T-helper 17 cell (primary cell): ENCODE measurements around the gene BARX1. TPM values are rescaled to one million over a fixed set of nuclear protein-coding genes. Genes with fewer than 3 reads are reported as not detected.

Experiments used
- ATAC-seq: fragments of 150-1000 bp; cut with Tn5 transposase; 2 replicates; pipeline ENCODE4 v1.10.0; 2021; ENCODE audit warnings: mild to moderate bottlenecking, moderate library complexity
- DNase-seq, 3 donors: peaks; one replicate each; pipeline versions ENCODE4 v3.0.0 to v3.0.0-alpha.2; 2020 to 2021
- H3K9me3 ChIP-seq: one replicate; pipeline ENCODE4 v1.7.0; 2013; ENCODE audit warnings: low read length, mild to moderate bottlenecking; ENCODE audit not compliant: control insufficient read depth, poor library complexity, severe bottlenecking
- H3K27ac Mint-ChIP-seq: one replicate; pipeline ENCODE4 v1.8.0; 2022; ENCODE audit warnings: mild to moderate bottlenecking, moderate library complexity, mixed read lengths
- H3K27me3 Mint-ChIP-seq: one replicate; pipeline ENCODE4 v1.8.0; 2022; ENCODE audit warnings: mixed read lengths
- H3K36me3 Mint-ChIP-seq: one replicate; pipeline ENCODE4 v1.8.0; 2022; ENCODE audit warnings: low read depth, mixed read lengths
- H3K4me1 Mint-ChIP-seq: one replicate; pipeline ENCODE4 v1.8.0; 2022; ENCODE audit warnings: mild to moderate bottlenecking, mixed read lengths
- H3K4me3 Mint-ChIP-seq: one replicate; pipeline ENCODE4 v1.8.0; 2022; ENCODE audit warnings: mild to moderate bottlenecking, moderate library complexity, mixed read lengths
- total RNA-seq, 4 donors: library from RNA in 2 of 4; stranded (reverse) in 2 of 4; gene quantifications; one replicate each; pipeline ENCODE4 v1.2.3 and lab custom pipeline; 2022 to 2026

Gene BARX1, protein sequence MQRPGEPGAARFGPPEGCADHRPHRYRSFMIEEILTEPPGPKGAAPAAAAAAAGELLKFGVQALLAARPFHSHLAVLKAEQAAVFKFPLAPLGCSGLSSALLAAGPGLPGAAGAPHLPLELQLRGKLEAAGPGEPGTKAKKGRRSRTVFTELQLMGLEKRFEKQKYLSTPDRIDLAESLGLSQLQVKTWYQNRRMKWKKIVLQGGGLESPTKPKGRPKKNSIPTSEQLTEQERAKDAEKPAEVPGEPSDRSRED
- total RNA-seq (not detected), total RNA-seq (lab: John Stamatoyannopoulos, UW) (0 to 0.08 reads per million in 2 donors)

DNA sequence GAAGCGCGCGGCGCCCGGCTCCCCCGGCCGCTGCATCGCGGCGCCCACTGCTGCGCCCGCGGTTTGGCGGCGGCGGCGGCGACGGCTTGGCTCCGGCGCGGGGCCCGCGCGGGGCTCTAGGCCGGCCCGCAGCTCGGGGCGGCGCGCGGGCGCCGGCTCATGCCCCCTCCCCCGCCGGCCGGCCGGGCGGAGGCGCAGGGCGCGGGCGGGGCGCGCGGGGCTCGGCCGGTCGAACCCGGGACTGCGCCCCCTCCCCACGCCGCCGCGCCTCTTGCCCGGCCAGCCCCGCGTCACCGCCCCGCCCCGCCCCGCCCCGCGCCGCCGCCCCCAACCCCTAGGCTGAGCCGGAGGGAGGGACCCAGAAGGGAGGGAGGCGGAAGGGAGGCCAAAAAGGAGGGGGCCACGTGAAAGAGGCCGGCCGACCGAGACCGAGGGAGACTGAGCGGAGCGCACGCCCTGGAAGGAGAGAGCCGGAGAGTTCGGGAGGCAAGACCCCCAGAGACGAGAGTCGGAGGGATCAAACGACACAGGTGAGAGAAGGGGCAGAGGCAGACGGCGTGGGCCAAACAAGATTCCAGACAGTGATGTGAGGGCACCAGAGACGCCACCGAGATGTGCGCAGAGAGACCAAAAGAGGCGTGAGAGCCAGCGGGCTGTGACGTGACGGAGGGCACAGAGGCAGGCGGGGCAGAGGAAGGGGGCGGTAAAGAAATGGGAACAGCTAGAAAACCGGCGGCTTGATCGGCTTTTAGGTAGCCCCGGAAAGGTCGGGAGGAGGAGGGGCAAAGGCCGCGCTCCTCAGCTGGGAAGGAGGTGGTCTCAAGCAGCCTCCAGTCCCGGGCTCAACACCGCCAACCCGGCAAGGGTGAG is at the start of gene BARX1:
TSS of gene BARX1 (minus strand) at position 245 of the 870 bp plus-strand sequence. CDS start at position 36, 209 bp downstream.
- Mint-ChIP-seq H3K27ac (no peak within 1 kb of the TSS), H3K36me3 (peaks cover 5% of the 10 kb centered on the region), H3K27me3 (peaks cover 73% of the 10 kb centered on the region), H3K4me3 (peak within 1 kb of the TSS; percentile 86), H3K4me1 (peaks cover 34% of the 10 kb centered on the region)
- no peaks in the 10 kb centered on the region for H3K9me3 ChIP-seq
- DNase-seq (no peak), ATAC-seq (peak; percentile 64)

DNA sequence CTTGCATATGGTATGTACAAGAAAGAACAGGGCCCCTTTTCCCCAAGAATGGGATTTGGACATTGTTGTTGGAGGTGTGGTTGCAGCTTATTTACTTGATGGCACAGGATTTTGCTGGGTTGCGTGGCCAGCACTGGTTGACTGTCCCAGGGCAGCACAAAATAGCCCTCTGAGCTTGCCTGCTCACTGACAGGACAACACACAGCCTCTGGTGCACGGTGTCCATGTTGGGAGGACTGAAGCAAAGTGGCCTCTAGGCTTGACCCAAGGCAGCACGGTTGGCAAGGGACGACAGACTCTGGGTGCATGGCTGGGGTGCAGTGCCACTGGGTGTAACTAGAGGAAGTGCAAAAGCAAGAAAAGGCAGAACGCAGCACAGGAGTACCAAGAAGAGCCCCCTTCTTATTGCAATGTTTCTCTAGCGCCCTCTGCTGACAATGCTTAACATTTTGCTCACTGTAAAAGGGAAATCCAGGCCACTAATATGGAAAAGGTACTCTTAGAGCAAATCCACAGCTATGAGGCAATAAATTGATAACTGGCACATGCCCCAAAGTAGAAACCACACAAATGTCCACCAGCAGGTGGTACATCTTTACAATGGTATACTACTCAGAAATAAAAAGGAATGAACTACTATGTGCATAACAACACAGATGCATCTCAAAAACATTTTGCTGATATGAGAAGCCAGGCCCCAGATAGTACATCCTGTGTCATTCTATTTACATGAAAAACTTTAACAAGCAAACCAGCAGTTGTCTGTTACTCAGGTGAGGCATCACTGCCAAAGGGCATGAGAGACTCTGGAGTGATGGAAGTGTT is 47.4 kb upstream of the BARX1 start:
- no peak overlapping the region for H3K4me3 Mint-ChIP-seq
- peaks cover 2% of the 10 kb centered on the region for H3K36me3 Mint-ChIP-seq
- peaks cover 2% of the 10 kb centered on the region for H3K4me1 Mint-ChIP-seq
- H3K9me3 ChIP-seq: no peaks in the 10 kb centered on the region
- ATAC-seq (no peak), DNase-seq (peak in 1 of 3 donors; percentile 7)
- no peak overlapping the region for H3K27ac Mint-ChIP-seq
- peaks cover 44% of the 10 kb centered on the region for H3K27me3 Mint-ChIP-seq

DNA sequence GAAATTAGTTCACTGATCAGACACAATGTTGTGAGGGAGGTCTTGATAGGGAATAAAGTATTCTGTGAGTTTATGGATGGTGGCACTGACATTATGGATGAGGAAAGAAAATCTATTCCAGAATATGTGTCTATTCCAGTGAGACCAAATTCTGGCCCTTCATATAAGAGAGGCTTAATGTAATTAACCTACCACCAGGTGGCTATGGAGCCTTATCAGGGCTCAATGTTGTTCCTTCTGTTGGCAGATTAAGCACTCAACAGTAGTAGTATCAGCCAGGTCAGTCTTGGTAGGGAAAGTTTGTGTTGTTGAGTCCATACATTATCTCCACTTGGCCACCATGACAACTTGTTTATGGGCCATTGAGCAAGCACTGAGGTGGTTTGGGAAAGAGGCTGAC is 41.7 kb upstream of the BARX1 start:
- Mint-ChIP-seq H3K27me3 (peaks cover 14% of the 10 kb centered on the region), H3K27ac (no peak overlapping the region), H3K4me3 (no peak overlapping the region), H3K4me1 (no peaks in the 10 kb centered on the region), H3K36me3 (no peaks in the 10 kb centered on the region)
- ATAC-seq: no peak
- no peak for DNase-seq
- no peaks in the 10 kb centered on the region for H3K9me3 ChIP-seq

DNA sequence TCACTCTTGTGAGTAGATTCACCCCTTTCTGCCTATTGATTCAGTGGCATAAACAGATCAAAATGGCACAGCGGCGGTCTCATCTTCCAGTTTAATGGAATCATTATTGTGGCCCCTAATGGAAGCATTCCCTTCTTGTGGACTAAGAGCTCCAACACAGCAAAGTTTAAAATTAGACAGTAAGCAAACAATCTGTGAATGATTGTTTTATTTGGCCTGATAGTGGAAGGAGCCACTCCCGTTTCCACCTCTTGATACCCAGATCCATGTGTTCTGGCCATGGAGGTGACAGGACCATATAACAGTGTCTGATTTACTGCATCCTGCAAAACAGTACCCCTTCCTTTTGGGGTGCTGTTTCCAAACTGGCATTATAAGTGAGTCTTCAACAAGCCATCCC is 41.2 kb upstream of the BARX1 start:
- H3K27me3 Mint-ChIP-seq: peaks cover 14% of the 10 kb centered on the region
- no peaks in the 10 kb centered on the region for H3K36me3 Mint-ChIP-seq
- no peak overlapping the region for H3K4me3 Mint-ChIP-seq
- DNase-seq: no peak
- no peaks in the 10 kb centered on the region for H3K9me3 ChIP-seq
- no peak for ATAC-seq
- no peak overlapping the region for H3K27ac Mint-ChIP-seq
- H3K4me1 Mint-ChIP-seq: no peaks in the 10 kb centered on the region

DNA sequence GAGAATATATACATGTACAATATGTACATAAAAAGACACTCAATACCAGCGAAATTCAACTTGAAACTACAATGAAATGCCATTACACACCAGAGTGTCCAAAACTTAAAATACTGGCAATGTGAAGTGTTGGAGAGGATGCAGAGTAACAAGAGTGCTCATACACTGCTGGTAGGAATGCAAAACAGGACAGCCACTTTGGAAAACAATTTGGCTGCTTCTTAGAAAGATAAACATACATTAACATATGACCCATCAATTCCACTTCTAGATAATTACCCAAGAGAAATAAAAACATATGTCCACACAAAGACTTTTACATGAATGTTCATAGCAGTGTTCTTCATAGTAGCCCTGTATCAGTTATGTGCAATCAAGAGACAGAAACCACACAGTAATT is 39.4 kb upstream of the BARX1 start:
- Mint-ChIP-seq H3K4me3 (no peak overlapping the region), H3K27ac (no peak overlapping the region), H3K27me3 (peaks cover 14% of the 10 kb centered on the region), H3K4me1 (no peaks in the 10 kb centered on the region), H3K36me3 (no peaks in the 10 kb centered on the region)
- H3K9me3 ChIP-seq: no peaks in the 10 kb centered on the region
- no peak for DNase-seq
- ATAC-seq: no peak

DNA sequence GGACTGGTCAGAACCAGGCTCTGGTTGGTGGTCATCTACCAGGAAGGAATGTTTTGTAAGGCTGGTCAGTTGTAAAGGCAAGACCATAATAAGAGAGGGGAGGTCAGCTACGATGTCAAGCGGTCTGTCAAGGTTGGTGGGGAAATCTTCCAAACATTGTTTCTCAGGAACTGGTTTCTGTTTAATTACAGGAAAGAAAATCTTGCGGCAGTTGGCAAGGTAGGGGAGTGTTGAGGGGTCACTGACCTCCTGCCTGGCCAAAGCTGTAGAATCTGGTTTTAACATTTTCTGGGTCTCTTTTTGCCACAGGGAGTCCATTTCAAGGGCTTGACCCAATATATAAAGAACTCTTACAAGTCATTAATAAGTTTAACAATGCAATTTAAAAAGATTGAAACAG is 39.0 kb upstream of the BARX1 start:
- no peak overlapping the region for H3K4me3 Mint-ChIP-seq
- H3K27ac Mint-ChIP-seq: no peak overlapping the region
- DNase-seq (no peak), ATAC-seq (no peak)
- no peaks in the 10 kb centered on the region for H3K4me1 Mint-ChIP-seq
- H3K9me3 ChIP-seq: no peaks in the 10 kb centered on the region
- H3K27me3 Mint-ChIP-seq: peaks cover 14% of the 10 kb centered on the region
- H3K36me3 Mint-ChIP-seq: no peaks in the 10 kb centered on the region

DNA sequence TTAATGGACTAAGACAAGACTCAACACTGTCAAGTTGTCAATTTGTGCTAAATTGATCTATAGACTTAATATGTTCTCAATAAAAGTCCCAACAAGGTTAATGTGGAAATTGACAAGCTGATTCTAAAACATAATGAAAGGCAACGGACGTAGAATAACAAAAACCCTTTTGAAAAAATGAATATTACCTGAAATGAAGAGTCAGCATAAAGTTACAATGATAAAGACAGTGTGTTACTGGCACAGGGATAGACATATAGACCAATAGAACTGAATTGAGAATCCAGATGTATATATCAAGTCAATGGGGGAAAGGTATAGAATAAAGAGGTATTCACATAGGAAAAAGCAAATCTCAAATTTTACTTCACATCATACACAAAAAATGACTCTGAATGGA is 37.7 kb upstream of the BARX1 start:
- H3K9me3 ChIP-seq: peaks cover 3% of the 10 kb centered on the region
- H3K36me3 Mint-ChIP-seq: no peaks in the 10 kb centered on the region
- no peaks in the 10 kb centered on the region for H3K4me1 Mint-ChIP-seq
- DNase-seq: no peak
- no peak overlapping the region for H3K4me3 Mint-ChIP-seq
- H3K27me3 Mint-ChIP-seq: peaks cover 14% of the 10 kb centered on the region
- no peak for ATAC-seq
- H3K27ac Mint-ChIP-seq: no peak overlapping the region

DNA sequence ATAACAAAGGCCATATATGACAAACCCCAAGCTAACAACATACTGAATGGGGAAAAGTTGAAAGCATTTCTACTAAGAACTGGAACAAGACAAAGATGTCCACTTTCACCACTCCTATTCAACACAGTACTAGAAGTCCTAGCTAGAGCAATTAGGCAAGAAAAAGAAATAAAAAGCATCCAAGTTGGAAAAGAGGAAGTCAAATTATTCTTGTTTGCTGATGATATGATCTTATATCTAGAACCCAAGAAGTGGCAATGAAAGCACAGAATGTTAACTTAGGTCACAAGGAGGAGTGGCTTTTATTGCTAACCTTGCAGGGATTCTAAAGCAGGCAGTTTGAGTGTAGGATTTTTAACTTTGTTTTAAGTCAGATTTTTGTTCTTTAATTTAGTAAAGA is 35.3 kb upstream of the BARX1 start:
- Mint-ChIP-seq H3K4me3 (no peak overlapping the region), H3K27ac (no peak overlapping the region), H3K36me3 (peaks cover 2% of the 10 kb centered on the region), H3K4me1 (no peaks in the 10 kb centered on the region), H3K27me3 (peaks cover 14% of the 10 kb centered on the region)
- no peak for ATAC-seq
- no peak for DNase-seq
- H3K9me3 ChIP-seq: peaks cover 5% of the 10 kb centered on the region

DNA sequence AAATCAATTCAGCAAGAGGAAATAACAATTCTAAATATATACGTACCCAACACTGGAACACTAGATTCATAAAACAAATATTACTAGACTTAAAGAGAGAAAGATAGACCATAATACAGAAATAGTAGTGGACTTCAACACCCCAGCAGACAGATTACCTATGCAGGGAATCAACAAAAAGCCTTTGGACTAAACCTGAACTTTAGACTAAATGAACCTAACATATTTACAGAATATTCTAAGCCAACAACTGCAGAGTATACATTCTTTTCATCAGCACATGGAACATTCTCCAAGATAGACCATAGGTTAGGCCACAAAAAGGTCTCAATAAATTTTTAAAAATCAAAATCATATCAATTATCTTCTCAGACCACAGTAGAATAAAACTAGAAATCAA is 32.9 kb upstream of the BARX1 start:
- Mint-ChIP-seq H3K36me3 (peaks cover 2% of the 10 kb centered on the region), H3K27me3 (peaks cover 5% of the 10 kb centered on the region), H3K27ac (no peak overlapping the region), H3K4me1 (no peaks in the 10 kb centered on the region), H3K4me3 (no peak overlapping the region)
- peaks cover 5% of the 10 kb centered on the region for H3K9me3 ChIP-seq
- DNase-seq (no peak), ATAC-seq (no peak)

DNA sequence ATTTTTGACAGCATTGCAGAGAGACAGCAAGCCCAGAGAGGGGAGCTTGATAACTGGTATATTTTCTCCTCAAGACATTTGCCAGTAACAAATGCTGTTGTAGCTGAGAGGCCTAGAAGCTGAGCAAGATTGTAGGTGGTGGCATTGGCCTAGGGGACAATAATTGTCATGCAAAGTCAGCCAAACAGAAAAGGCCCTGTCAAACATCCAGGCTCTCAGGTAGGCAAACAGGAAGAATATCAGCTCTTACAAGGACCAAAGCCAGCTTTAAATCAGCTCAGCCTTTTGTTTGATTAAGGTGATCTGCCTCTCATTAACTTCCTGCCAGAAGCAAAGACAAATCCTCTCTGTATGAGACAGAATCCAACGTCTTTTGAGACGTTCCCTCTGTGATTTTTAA is 29.7 kb upstream of the BARX1 start:
- Mint-ChIP-seq H3K4me1 (no peaks in the 10 kb centered on the region), H3K36me3 (peaks cover 2% of the 10 kb centered on the region), H3K27me3 (peaks cover 25% of the 10 kb centered on the region), H3K4me3 (no peak overlapping the region), H3K27ac (no peak overlapping the region)
- no peak for ATAC-seq
- no peak for DNase-seq
- H3K9me3 ChIP-seq: peaks cover 5% of the 10 kb centered on the region

DNA sequence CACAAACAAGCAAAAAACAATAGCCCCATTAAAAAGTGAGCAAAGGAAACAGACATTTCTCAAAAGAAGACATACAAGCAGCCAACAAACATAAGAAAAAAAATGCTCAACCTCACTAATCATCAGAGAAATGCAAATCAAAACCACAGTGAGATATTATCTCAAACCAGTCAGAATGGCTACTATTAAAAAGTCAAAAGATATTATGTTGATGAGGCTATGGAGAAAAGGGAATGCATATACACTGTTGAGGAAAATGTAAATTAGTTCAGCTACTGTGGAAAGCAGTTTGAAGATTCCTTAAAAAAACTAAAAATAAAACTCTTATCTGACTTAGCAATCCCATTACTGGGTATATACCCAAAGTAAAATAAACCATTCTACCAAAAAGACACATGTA is 28.7 kb upstream of the BARX1 start:
- no peak overlapping the region for H3K27ac Mint-ChIP-seq
- H3K36me3 Mint-ChIP-seq: peaks cover 2% of the 10 kb centered on the region
- ATAC-seq (no peak), DNase-seq (no peak)
- H3K27me3 Mint-ChIP-seq: peaks cover 35% of the 10 kb centered on the region
- H3K9me3 ChIP-seq: peaks cover 5% of the 10 kb centered on the region
- no peak overlapping the region for H3K4me3 Mint-ChIP-seq
- no peaks in the 10 kb centered on the region for H3K4me1 Mint-ChIP-seq

DNA sequence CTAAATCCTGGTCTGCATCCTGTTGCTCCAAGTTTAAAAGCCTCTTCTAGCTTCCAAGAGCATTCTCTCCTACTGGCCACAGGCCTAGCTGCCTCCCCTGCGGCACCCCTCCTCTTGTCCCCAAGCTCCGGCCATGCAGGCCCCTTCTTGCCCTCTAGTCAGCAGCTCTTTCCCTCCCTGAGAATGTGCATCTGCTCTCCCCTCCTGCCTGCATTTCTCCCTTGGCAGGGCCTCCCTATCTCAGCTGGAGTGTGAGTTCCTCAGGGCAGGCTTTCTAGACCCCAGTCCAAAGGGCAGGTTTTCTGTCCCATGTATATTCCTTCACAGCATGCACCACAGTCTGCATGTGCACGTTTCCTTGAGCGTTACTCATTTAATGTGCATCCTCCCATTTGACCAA is 24.6 kb upstream of the BARX1 start:
- H3K27me3 Mint-ChIP-seq: peaks cover 60% of the 10 kb centered on the region
- peaks cover 3% of the 10 kb centered on the region for H3K36me3 Mint-ChIP-seq
- no peak for ATAC-seq

DNA sequence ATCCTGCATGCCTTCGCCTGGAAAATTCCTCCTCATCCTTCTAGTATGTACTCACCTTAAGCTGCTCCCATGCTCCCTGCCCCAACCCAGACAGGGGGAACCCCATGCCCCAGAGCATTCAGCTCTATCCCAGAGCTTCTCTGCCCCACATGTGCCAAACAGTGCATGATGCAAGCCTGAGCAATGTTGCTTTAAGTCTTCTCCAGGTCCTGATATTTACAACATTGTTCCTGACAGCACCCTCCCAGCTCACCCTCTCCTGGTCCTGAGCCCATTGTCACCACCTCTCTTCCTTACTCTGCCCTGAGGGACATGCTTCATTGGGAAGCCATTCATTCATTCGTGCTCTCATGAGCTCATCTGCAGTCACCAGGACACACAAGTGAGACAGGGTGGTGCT is 23.4 kb upstream of the BARX1 start:
- H3K36me3 Mint-ChIP-seq: peaks cover 3% of the 10 kb centered on the region
- ATAC-seq (no peak), DNase-seq (no peak)
- H3K27ac Mint-ChIP-seq: no peak overlapping the region
- no peak overlapping the region for H3K4me3 Mint-ChIP-seq
- H3K27me3 Mint-ChIP-seq: peaks cover 60% of the 10 kb centered on the region
- peaks cover 5% of the 10 kb centered on the region for H3K4me1 Mint-ChIP-seq
- H3K9me3 ChIP-seq: no peaks in the 10 kb centered on the region

More for the DNA sequence above, 24.6 kb upstream of the BARX1 start:
- no peaks in the 10 kb centered on the region for H3K9me3 ChIP-seq
- Mint-ChIP-seq H3K4me3 (no peak overlapping the region), H3K4me1 (peaks cover 5% of the 10 kb centered on the region), H3K27ac (no peak overlapping the region)
- no peak for DNase-seq
